Common myeloid progenitor, CD34-positive (primary cell): ENCODE results near the gene CSRP1.

ENCODE experiments used
- CTCF ChIA-PET: fragments of 350-600 bp; sonication (Branson Sonifier 250); formaldehyde crosslinking; loops from one replicate; lab custom pipeline; 2021; ENCODE audit warnings: antibody characterized with exemption; lab: Charles Lee
- POLR2A ChIA-PET: fragments of 350-600 bp; sonication (Branson Sonifier 250); formaldehyde crosslinking; loops from one replicate; lab custom pipeline; 2021; ENCODE audit warnings: antibody characterized with exemption; lab: Charles Lee
- DNase-seq, 3 donors: peaks; one replicate each; pipeline versions ENCODE4 v3.0.0 to v3.0.0-alpha.2; 2013
- H3K27ac ChIP-seq, 2 experiments: 1 replicate in 1 of 2; 2 replicates in 1 of 2; pipeline ENCODE4 v1.7.0; 2013; ENCODE audit warnings: inconsistent platforms in 2 of 2, low read length in 2 of 2, mild to moderate bottlenecking in 2 of 2, low read depth in 1 of 2, moderate library complexity in 1 of 2; ENCODE audit not compliant: severe bottlenecking in 2 of 2, insufficient read depth in 1 of 2, poor library complexity in 1 of 2
- H3K27me3 ChIP-seq, 5 experiments: replicated peaks in 2 of 5; 1 replicate in 3 of 5; 2 replicates in 2 of 5; pipeline versions ENCODE4 v1.6.1 to v1.7.0; 2013; ENCODE audit warnings: low read length in 4 of 5, mild to moderate bottlenecking in 2 of 5, moderate library complexity in 2 of 5, inconsistent platforms in 1 of 5; ENCODE audit not compliant: insufficient read depth in 5 of 5, control insufficient read depth in 4 of 5
- H3K36me3 ChIP-seq, 4 experiments: 1 replicate in 2 of 4; 2 replicates in 2 of 4; pipeline versions ENCODE4 v1.6.1 to v1.7.0; 2013; ENCODE audit warnings: low read length in 3 of 4, control low read depth in 1 of 4, mild to moderate bottlenecking in 1 of 4; ENCODE audit not compliant: control insufficient read depth in 4 of 4, insufficient read depth in 4 of 4
- H3K4me1 ChIP-seq, 4 experiments: 1 replicate in 3 of 4; 2 replicates in 1 of 4; pipeline versions ENCODE4 v1.6.1 to v1.7.1; 2013; ENCODE audit warnings: low read length in 3 of 4, mild to moderate bottlenecking in 3 of 4, control low read depth in 1 of 4, inconsistent platforms in 1 of 4, moderate library complexity in 1 of 4; ENCODE audit not compliant: control insufficient read depth in 4 of 4, insufficient read depth in 4 of 4; ENCODE audit errors: control extremely low read depth in 1 of 4
- H3K4me3 ChIP-seq, 7 experiments: 1 replicate in 4 of 7; 2 replicates in 3 of 7; pipeline versions ENCODE4 v1.5.1 to v1.7.0; 2013; ENCODE audit warnings: mild to moderate bottlenecking in 7 of 7, low read length in 6 of 7, moderate library complexity in 6 of 7, inconsistent platforms in 2 of 7, low read depth in 2 of 7, control low read depth in 1 of 7; ENCODE audit not compliant: insufficient read depth in 4 of 7, control insufficient read depth in 1 of 7; ENCODE audit errors: extremely low read depth in 1 of 7
- H3K9me3 ChIP-seq, 5 experiments: 1 replicate in 4 of 5; 2 replicates in 1 of 5; pipeline versions ENCODE4 v1.6.1 to v1.7.1; 2013; ENCODE audit warnings: low read length in 4 of 5, mild to moderate bottlenecking in 2 of 5, inconsistent platforms in 1 of 5, low read depth in 1 of 5, moderate library complexity in 1 of 5; ENCODE audit not compliant: control insufficient read depth in 4 of 5, insufficient read depth in 2 of 5; ENCODE audit errors: control extremely low read depth in 1 of 5
- WGBS: methylation state at CpG from one replicate; pipeline ENCODE4 v1.1.5; 2013; ENCODE audit not compliant: insufficient coverage; 5-methylcytosine and 5-hydroxymethylcytosine counted together

Gene CSRP1

GRCh38 chr1:201466492-201466891, 40.4 kb downstream of the CSRP1 start:
- H3K27ac ChIP-seq, result no peak overlapping the region
- no peaks in the 10 kb centered on the region for H3K9me3 ChIP-seq
- ChIA-PET CTCF (interaction anchor here (0.9 to 2.2 kb wide), 5 partner anchors 10 to 30 kb away, joined by 3 to 14 read pairs (median 5); no protein-coding TSS in a partner anchor), POLR2A (no interaction called here)
- peaks cover 0 to 8% (median 3%) of the 10 kb centered on the region in 4 experiments for H3K36me3 ChIP-seq
- no peak for DNase-seq
- no peak overlapping the region for H3K4me3 ChIP-seq
- peaks cover 0 to 25% (median 20%) of the 10 kb centered on the region in 4 experiments for H3K4me1 ChIP-seq
- peaks cover 0 to 11% (median 3%) of the 10 kb centered on the region in 5 experiments for H3K27me3 ChIP-seq
- 86% methylated on average over 1 of the region's 3 CpGs for WGBS

GRCh38 chr1:201465698-201466290, 41.1 kb downstream of the CSRP1 start:
- 100% methylated on average over 3 of the region's 9 CpGs for WGBS
- ChIA-PET POLR2A (no interaction called here), CTCF (interaction anchor here (1.3 to 2.2 kb wide), 5 partner anchors 10 to 30 kb away, joined by 4 to 14 read pairs (median 5); no protein-coding TSS in a partner anchor)
- Histone ChIP-seq H3K27ac (no peak overlapping the region), H3K4me1 (peaks cover 0 to 25% (median 20%) of the 10 kb centered on the region in 4 experiments), H3K27me3 (peaks cover 0 to 11% (median 3%) of the 10 kb centered on the region in 5 experiments), H3K9me3 (no peaks in the 10 kb centered on the region), H3K4me3 (no peak overlapping the region), H3K36me3 (peaks cover 0 to 8% (median 3%) of the 10 kb centered on the region in 4 experiments)
- DNase-seq, result no peak

- H3K36me3 ChIP-seq, result peaks cover 0 to 8% (median 3%) of the 10 kb centered on the region in 4 experiments
Measured at GRCh38 chr1:201463071-201463552, 43.8 kb downstream of the CSRP1 start.

GRCh38 chr1:201461645-201462441, 45.1 kb downstream of the CSRP1 start:
- POLR2A ChIA-PET, result no interaction called here
- no peak for DNase-seq
- WGBS, result 97% methylated on average over 12 of the region's 13 CpGs

More at GRCh38 chr1:201463071-201463552, 43.8 kb downstream of the CSRP1 start:
- Histone ChIP-seq H3K9me3 (no peaks in the 10 kb centered on the region), H3K27me3 (no peaks in the 10 kb centered on the region), H3K27ac (no peak overlapping the region), H3K4me3 (no peak overlapping the region), H3K4me1 (peaks cover 0 to 8% (median 3%) of the 10 kb centered on the region in 4 experiments)
- 89% methylated on average over 4 of the region's 7 CpGs for WGBS
- ChIA-PET CTCF (interaction anchor here (1.0 to 1.5 kb wide), 5 partner anchors 9 to 51 kb away, joined by 3 to 6 read pairs (median 4); no protein-coding TSS in a partner anchor), POLR2A (no interaction called here)
- DNase-seq, result no peak

GRCh38 chr1:201460814-201461644, 45.9 kb downstream of the CSRP1 start:
- Histone ChIP-seq H3K9me3 (no peaks in the 10 kb centered on the region), H3K27ac (no peak overlapping the region), H3K27me3 (no peaks in the 10 kb centered on the region), H3K4me1 (peaks cover 0 to 12% (median 9%) of the 10 kb centered on the region in 4 experiments), H3K4me3 (no peak overlapping the region), H3K36me3 (peaks cover 0 to 8% (median 2%) of the 10 kb centered on the region in 4 experiments)
- 95% methylated on average over 7 of the region's 8 CpGs for WGBS
- POLR2A ChIA-PET, result no interaction called here
- CTCF ChIA-PET, result interaction anchor here (1.5 to 3.1 kb wide), 3 partner anchors 13 to 22 kb away, joined by 3 to 9 read pairs (median 5); no protein-coding TSS in a partner anchor
- DNase-seq, result no peak

More at GRCh38 chr1:201461645-201462441, 45.1 kb downstream of the CSRP1 start:
- Histone ChIP-seq H3K4me1 (peaks cover 0 to 5% (median 2%) of the 10 kb centered on the region in 4 experiments), H3K36me3 (peaks cover 0 to 8% (median 3%) of the 10 kb centered on the region in 4 experiments), H3K27ac (no peak overlapping the region), H3K27me3 (no peaks in the 10 kb centered on the region), H3K9me3 (no peaks in the 10 kb centered on the region), H3K4me3 (no peak overlapping the region)
- CTCF ChIA-PET, result interaction anchor here (1.0 to 3.1 kb wide), 3 partner anchors 13 to 51 kb away, joined by 3 to 9 read pairs (median 5); no protein-coding TSS in a partner anchor

GRCh38 chr1:201459775-201460174, 47.1 kb downstream of the CSRP1 start:
- H3K4me1 ChIP-seq, result peaks cover 0 to 19% (median 9%) of the 10 kb centered on the region in 4 experiments
- CTCF ChIA-PET, result interaction anchor here (1.1 to 3.1 kb wide), 3 partner anchors 9 to 16 kb away, joined by 3 to 9 read pairs (median 3); partner anchors contain the start of gene PHLDA3
- H3K9me3 ChIP-seq, result no peaks in the 10 kb centered on the region
- no peak overlapping the region for H3K27ac ChIP-seq
- no peak for DNase-seq
- H3K36me3 ChIP-seq, result no peaks in the 10 kb centered on the region
- WGBS, result 100% methylated on average over 3 of the region's 5 CpGs
- POLR2A ChIA-PET, result no interaction called here
- H3K4me3 ChIP-seq, result no peak overlapping the region
- H3K27me3 ChIP-seq, result no peaks in the 10 kb centered on the region
